Right hindlimb (tissue), 1 donor: ENCODE data around the gene SERPINA9.
"Not testable (repeated sequence)": the region's sequence is repeated elsewhere in the genome, so short reads cannot be mapped to it uniquely, and the experiment has no call there.

Experiments used
- DNase-seq: peaks from one replicate; pipeline ENCODE4 v3.0.0-alpha.2; 2018

Gene SERPINA9

GRCh38 chr14:94476023-94476422 lies at the start of gene SERPINA9:
TSS of gene SERPINA9 (minus strand) at chr14:94476197. CDS start at chr14:94469840, 6,357 bp downstream.
- no peak for DNase-seq

- no peak for DNase-seq
Observed at GRCh38 chr14:94524093-94524492, 48.1 kb upstream of the SERPINA9 start.

DNA sequence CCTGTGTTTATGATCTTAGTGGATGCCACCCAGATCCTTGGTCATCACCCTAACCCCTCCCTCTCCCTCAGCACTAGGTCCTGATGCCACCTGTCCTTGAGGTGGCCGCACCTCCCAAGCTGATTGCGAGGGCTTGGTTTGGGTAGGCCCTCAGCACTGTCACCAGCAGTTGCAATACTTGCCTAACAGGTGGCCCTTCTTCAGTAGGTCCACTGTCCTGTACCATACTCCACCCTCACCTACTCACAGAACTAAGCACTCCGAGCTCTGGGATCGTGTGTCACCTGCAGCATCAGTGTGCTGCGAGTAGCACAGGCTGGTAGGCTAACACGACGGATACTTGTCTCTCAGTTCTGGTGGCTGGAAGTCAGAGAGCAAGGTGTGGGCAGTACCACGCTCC lies 47.3 kb upstream of the SERPINA9 start:
- no peak for DNase-seq

- no peak for DNase-seq
Observed at GRCh38 chr14:94522115-94522724, 46.2 kb upstream of the SERPINA9 start.

DNA sequence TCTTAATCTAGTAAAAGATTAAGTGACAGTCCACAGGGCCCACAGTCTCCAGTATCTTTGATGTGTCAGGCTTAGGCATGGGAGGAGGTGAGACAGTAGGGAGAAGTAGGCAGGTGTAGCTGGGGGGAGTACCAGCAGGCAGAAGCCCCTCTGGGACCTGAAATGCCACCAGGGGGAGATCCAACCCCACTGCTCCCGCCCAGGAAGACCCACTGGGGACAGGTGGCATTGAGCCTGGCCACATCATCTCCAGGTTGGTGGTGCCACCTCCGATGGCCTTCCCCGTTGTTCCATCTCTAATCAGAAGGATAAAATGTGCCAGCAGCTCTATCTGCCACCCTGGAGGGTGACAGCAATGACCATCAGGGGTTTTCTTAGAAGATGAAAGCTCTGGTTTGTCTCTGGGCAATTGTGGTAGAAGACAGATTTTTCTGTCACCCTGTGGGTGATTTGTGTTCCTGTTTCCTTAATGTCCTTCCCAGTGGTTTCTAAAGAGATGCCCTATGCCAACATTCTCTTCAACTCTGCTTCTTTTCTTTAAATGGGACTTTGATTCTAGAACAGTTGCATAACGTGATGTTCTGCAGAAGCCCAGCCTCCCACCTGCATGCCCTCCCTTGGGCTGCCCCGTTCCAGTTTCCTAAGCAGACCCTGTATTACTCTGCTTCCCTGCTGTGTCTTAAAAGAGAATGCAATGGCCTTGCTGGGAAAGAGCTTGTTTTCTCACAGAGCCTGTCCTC lies 45.5 kb upstream of the SERPINA9 start:
- no peak for DNase-seq

GRCh38 chr14:94517641-94518257 lies 41.8 kb upstream of the SERPINA9 start:
- no peak for DNase-seq

DNA sequence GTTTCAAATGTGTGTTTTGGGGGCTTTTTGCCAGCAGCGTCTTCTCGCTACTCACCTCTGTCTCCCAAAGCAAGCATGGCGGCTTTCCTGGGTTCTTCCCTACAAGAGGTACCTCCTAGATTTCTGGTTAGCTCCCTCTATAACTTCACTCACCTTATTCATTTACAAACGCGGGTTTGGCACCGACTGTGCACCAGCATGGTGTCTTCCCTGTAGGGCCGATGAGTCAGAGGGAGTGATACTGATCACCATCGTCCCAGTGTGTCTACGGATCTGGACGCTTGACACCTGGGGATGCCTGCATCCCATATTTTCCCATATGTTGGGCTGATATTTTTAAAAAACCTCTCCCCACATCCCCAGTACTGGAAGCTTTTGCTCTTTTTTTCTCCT lies 41.2 kb upstream of the SERPINA9 start:
- DNase-seq: no peak

GRCh38 chr14:94515856-94516255 lies 39.9 kb upstream of the SERPINA9 start:
- no peak for DNase-seq

DNA sequence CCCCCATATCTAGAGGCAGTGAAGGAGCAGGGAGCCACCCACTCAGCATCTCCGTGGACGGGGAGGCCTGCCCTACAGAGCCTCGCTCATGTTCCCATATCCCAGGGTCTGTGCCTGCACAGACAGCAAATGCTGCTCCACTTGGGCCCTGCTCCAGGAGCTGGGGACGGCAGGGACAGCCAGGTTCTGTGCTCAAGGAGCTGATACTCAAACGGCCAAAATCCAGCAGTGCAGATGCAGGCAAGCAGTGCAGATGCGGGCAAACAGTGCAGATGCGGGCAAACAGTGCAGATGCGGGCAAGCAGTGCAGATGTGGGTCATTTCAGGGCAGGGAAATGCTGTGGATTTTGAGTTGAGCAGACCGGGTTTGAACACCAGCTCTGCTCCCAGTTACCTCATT lies 39.4 kb upstream of the SERPINA9 start:
- no peak for DNase-seq

GRCh38 chr14:94514351-94514750 lies 38.4 kb upstream of the SERPINA9 start:
- no peak for DNase-seq

DNA sequence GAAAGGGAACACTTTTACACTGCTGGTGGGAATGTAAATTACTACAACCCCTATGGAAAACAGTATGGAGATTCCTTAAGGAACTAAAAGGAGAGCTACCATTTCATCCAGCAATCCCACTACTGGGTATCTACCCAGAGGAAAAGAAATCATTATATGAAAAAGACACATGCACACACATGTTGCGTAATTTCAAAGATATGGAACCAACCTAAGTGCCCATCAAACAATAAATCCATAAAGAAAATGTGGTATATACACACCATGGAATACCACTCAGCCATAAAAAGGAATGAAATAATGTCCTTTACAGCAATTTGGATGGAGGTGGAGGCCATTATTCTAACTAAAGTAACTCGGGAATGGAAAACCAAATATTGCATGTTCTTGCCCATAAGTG lies 34.5 kb upstream of the SERPINA9 start:
- DNase-seq: not testable (repeated sequence)

GRCh38 chr14:94509356-94509755 lies 33.4 kb upstream of the SERPINA9 start, which contains the start of gene SERPINA12:
TSS of gene SERPINA12 (minus strand) at chr14:94509469. CDS start at chr14:94498397, 11,072 bp downstream.
- DNase-seq: no peak

GRCh38 chr14:94505641-94506040 lies 29.6 kb upstream of the SERPINA9 start:
- no peak for DNase-seq

DNA sequence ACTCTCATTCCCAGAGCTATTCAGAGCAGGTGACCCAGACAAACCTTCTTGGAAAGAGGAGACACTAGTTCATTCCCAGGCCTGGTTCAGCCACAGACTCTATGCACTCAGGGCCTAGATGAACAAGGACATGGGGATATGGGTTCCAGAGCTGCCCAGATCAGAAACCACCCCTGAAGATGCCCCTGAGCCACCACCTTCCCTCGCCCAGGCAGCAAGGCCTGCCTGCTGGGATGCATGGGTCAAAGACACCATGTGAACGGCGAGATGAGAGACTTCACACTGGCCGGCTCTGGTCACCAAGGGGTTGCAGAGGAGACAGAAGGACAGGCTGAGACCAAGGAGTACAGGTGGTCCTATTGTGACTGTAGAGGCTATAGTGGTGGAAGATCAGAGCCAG lies 29.2 kb upstream of the SERPINA9 start:
- no peak for DNase-seq

DNA sequence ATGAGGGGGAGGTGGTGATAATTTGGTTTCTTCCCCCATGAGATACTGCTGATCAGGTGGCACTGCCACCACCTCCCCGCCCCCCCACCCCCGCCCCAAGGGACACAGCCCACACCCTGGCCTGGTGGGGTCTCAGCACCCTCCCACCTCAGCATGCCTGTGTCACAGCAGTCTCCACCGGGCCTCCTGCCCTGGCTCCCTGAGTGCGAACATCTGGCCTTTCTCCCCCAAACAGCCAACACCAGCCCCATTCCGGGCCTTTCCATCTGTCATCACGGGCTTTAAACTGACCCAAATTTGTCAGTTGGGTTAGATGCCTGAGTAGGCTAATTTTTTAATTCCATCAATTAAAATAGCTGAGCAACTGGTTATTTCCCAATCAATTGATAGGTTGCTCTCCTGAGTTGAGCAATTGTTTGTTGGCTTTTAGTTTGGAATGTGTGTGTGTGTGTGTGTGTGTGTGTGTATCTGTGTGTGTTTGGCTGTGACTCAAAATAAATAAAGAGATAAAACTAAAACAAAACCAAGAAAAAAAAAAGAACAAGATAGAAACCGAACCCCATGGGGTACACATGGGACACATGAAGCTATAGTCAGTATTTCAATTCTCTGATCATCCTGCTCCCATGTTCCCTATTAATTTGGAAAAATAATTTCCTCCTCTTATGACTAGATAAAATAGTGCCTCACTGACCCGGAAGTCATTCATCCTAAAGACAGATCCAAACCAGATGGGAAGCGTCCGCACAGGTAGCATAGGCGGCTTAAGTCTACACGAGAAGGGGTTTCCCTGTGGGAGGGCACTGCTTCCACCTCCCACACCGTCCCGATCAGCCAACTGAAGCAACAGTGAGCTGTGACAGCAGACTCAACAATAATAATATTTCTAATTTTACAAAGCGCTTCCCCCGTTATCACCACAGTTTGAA lies 25.9 kb upstream of the SERPINA9 start:
- no peak for DNase-seq

DNA sequence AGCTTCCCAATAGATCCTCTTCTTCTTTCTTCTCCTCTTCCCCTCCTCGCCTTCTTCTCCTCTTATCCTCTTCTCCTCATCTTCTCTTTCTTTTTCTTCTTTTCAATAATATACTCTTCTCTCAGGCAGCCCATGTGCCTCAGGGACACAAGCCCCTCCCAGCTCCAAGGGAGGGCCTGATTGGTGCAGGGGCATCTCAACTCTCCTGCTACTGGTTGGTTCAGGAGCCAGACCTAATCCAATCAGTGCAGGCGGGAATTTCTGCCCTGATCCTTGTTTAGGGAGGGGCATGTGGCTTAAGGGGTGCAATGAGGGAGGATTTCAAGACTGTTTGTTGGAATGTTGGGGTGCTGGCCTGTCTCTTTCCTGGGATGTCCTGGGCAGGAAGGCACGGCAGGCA lies 24.3 kb upstream of the SERPINA9 start:
- no peak for DNase-seq

GRCh38 chr14:94499673-94500072 lies 23.7 kb upstream of the SERPINA9 start:
- DNase-seq: no peak

- no peak for DNase-seq
Observed at GRCh38 chr14:94498215-94498614, 22.2 kb upstream of the SERPINA9 start.

GRCh38 chr14:94494085-94494484 lies 18.1 kb upstream of the SERPINA9 start:
- DNase-seq: no peak

DNA sequence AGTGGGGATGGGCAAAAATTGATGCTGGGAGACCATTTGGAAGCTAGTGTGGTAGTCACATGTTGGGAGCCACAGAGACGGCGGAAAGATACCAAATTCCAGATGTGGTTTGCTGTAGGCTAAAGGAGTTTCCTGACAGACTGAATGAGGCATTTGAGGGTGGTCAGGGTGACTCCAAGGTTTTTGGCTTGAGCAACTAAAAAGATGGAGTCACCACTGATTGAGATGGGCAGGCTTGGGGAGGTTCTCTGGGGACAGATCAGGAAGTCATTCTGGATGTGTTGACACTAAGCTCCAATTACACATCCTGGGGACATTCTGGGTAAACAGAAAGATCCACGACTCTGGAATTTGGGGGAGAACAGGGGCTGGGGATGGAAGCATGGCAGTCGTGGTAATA lies 15.5 kb upstream of the SERPINA9 start:
- no peak for DNase-seq

- no peak for DNase-seq
Observed at GRCh38 chr14:94489336-94489735, 13.3 kb upstream of the SERPINA9 start.

DNA sequence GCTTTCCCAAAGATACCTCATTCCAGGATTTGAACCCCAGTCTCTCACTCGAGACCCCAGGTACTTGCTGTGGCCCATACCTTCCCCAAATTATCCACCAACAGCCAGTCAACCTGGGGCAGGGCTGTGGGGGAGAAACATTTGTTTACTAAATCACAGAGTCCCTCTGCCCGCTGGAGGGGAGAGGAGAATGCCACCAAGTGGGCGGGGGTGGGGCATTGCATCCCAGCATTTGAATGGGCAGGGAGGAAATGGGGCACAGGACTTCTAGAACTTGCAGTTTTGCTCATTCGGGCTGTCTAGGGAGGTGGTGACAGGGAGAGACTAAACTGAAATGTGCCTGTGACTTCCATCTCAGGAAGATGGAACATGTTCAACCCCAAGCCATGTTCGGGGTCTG lies 10.9 kb upstream of the SERPINA9 start:
- no peak for DNase-seq
